GM18519 (cell line): ENCODE measurements around the gene CHMP2B.

Experiments used
- ATAC-seq: cut with Tn5 transposase; IDR thresholded peaks from one replicate; pipeline ENCODE4 v1.9.1; 2021; ENCODE audit warnings: mild to moderate bottlenecking, moderate library complexity; ENCODE audit not compliant: unreplicated experiment, low FRiP score

The CHMP2B gene, protein sequence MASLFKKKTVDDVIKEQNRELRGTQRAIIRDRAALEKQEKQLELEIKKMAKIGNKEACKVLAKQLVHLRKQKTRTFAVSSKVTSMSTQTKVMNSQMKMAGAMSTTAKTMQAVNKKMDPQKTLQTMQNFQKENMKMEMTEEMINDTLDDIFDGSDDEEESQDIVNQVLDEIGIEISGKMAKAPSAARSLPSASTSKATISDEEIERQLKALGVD

DNA sequence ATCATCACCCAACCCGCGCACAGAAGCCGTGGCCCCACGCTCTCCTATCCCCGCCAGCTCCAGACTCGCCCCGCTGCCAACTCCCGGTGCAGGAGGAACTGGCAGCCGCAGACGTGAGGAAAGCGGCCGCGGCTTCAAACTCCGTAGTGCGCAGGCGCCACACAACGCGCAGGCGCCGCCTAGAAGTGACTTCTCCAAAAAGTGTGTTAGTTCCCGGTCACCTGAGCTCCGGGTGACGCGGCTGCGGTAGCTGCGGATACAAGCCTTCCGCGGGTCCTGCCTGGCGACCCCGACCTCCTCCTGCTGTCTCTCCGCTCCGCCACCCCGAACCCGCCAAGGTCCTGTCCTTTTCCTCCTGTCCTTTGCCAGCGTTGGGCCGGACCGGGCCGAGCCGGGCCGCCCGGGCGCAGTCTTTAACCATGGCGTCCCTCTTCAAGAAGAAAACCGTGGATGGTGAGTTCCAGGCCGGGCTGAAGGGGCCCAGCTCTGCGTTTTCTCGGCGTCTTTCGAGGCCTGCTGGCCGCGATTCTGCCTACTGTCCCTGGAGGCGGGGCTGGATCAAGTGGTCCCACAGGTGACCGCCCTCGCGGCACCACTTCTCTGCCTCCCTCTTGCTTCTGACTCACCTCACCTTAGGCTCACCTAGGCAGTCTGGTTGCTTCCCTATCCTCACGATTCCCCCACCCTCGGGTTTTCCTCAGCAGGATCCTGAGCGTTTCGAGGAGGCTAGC is at the start of gene CHMP2B:
Gene CHMP2B (plus strand): TSS at position 206 of the 731 bp plus-strand sequence. CDS start 214 bp downstream, at position 420.
- peak; percentile 97 for ATAC-seq

DNA sequence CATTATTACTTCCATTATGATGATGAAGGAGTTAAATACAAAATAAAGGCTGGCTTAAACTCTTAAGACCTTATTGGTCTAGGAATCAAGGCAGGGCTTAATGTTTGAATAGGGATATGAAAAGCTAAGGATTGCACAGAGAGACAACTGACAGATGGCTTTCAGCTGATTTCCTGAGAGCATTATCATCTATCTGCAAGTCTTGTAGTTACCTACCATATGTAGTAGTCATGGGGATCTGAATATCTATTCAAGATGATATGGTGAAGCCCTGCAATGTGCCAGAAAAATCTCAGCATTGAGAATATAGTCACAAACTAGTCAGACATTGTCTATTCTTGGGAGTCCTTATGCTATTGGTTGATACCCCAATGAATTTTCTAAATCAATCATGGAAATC is 47.5 kb upstream of the CHMP2B start:
- ATAC-seq, result no peak

DNA sequence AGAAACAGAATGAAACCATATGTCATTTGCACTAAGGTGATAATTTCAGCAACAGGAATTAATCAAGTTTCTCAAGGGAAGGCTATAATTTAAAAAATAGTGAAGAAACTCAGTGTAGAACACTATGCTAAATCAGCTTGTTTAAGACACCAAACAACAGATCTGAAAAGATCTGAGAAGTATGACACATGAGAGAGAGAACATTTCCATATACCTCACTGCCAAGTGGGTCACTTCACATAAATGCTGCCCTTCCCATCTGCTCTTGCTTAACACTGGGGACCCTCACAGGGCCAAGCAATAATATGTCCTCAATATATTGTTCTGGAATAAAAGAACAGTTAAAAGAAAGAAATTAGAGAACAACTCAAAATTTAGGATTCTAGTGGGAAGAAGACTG is 45.6 kb upstream of the CHMP2B start:
- no peak for ATAC-seq

DNA sequence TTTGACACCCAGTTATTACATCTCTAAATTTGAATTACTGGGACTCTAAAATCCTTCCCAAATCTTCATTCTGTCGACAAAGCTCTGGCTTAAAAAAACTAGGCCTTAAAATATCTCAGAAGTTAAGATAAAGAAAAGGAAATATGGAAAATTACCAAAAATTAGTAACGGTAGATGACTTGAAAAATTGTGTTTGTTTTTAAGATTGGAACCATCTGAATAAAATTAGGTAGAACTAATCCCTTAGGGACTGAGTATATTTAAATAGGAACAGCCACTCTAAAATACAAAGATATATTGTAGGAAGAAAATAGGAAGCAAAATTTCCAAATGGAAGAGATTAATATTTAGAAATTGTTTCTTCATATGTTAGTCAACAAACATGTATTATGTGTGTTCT is 45.1 kb upstream of the CHMP2B start:
- ATAC-seq, result no peak

DNA sequence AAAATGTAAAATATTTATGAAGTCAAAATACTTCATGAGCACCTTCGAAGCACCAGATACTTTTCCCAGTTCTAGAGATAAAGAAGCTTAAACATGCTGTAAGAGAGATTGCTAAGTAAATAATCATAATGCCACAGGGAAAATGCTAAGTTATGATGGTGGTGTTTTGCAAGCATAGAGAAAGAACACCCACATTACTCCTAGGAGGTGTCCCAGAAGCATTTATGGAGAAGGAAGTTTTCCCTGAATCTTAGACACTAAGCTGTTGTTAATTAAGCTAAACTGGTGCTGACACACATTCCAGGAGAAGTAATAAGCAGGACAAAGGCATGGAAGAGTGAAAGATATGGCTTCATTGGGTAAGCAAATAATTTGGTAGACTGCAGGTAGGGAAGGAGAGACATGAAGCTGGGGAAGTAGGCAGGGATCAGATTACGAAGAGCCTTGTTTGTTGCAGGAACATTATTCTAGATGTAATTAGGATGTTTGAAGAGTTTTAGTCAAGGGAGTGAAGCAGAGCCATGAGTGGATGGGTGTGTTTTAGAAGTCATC is 40.4 kb upstream of the CHMP2B start:
- ATAC-seq, result no peak

DNA sequence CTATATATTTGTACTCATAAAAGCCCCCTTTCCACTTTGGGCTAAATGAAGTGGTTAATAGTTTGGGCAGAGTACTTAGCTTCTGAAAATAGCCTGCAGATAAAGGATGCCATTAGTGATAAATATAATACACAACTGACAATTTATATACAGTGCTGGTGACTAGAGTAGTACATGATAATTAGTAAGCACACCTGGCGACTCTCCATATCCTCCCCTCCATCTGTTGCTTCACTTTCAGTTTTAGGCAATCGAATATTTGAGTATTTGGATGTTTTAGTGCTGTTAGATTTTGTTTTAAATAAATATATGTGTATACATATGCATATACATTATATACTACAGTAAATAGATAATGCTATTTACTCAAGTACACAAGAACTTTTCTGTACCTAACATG is 35.9 kb upstream of the CHMP2B start:
- no peak for ATAC-seq

DNA sequence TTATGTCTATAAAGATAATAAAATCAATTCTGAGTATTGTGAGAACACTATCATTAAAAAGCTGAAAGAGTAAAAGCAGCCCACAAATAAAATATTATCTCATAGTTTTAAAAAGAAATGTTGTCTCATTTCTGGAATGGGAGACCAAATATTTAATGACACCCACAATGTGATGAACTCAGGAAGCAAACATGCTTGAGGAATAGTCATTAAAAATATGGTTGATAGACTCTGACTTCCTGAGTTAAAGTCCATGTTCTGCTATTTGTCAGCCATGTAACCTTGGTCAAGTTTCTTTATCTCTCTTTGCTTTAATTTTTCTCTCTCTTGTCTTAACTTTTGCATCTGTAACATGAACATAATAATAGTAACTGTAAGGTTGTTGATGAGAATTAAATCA is 35.5 kb upstream of the CHMP2B start:
- ATAC-seq, result no peak

DNA sequence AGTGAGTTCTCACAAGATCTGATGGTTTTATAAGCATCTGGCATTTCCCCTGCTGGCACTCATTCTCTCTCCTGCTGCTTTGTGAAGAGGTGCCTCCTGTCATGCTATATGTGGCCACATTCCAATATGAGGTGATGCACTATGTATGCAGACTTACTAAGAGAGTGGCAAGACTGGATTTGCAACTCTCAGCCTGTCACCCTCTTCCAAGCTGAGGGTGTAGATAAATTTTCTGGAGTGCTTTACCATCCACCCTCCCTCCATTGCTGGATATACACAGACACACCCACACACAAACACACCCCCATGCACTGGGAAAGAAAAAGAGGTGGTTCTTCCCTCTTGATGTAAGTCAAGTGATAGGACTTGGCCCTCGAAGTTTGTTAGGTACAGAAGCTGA is 30.2 kb upstream of the CHMP2B start:
- no peak for ATAC-seq

DNA sequence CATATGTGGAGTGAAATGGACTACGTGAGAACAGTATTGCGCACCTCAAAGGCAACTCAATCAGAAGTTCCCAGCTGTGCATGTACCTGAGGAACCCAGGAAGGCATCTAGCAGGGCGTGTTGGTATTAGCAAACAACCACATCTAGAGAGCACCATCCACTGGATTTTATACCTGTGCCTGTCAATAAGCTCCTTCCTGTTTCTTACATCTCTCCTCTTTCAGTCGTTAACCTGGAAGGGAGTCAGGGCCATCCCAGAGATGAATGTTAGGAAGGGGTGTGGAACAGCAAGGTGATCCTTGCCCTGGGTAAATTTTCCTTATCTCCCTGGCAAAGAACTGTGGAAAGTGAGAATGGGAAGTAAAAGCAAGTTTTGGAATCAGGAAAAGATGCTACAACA is 29.6 kb upstream of the CHMP2B start:
- no peak for ATAC-seq

DNA sequence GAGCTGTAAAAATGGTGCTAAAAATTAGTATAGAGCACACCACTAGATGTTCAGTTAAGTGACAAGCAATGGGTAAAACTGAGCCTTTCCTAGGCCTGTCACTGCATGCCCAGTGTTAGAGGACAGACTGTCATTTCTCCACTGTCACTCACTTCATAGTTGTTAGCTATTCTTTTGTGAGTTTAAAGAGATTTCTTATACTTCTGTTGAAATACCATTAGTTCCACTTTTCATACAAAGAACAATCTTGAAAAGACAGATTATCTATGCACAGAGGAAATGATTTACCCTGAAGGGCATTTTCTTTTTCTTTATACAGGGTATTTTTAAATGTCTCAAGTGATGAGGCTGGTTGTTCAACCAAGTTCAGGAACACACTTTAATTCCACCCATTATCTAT is 28.3 kb upstream of the CHMP2B start:
- no peak for ATAC-seq

DNA sequence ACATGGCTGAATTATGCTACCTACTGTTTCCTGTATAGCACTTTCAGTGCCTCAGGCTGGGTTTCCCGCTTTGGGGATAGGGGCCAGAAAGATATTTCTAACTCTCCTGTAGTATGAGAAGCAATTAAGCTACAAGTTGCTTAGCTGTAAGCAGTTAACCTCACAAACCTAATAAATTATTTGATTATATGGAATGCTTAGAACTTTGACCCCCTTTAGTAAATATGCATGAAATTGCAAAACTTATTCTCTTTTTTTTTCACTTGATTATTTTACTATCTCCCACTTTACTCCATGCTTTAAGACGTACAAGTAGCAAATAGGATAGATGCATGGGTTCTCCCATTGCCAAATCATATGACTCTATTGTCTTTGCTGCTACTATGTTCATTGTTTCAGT is 27.5 kb upstream of the CHMP2B start:
- ATAC-seq, result no peak

DNA sequence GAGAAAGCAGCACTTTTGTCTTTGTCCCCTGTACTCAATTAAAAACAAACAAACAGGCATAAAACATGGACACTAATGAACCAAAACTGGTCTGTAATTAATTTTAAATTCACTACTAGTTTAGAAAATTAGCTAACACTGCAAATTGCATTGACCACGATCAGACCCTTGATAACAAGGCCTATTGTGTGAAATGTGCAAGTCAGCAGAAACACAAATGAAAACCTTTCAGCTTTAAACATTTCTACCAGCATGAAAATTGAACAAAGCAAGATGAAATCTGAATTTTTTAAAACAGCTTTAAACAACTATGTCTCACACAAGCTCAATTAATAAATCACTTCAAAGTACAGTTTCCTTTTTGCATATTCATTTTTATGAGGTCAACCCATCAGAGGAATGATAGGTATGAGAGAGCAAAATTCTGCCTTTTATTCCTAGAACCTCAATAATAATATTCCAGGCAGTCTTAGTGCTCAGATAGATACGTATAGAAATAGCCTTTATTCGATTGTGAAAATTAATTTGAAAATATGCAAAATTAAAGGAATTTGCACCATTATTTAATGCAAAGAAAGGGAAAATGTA is 27.0 kb upstream of the CHMP2B start:
- no peak for ATAC-seq

DNA sequence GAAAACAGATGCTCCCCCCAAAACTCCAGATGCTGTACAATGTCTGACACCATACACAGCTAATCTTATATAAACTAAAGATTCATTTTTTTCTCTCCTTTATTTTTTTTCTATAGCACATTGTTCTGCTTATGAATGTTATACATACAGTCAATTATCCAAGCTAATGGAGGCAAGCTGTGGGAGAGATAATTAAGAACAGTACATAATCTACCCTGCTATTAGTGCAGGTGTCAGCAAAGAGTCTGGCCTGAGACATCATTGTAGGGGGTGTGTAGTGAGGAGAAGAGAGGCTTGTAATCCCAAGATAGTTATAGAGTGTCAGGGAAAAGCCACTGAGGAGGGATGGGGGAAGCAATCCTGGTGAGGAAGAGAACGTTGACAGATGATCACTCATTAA is 25.4 kb upstream of the CHMP2B start:
- no peak for ATAC-seq

DNA sequence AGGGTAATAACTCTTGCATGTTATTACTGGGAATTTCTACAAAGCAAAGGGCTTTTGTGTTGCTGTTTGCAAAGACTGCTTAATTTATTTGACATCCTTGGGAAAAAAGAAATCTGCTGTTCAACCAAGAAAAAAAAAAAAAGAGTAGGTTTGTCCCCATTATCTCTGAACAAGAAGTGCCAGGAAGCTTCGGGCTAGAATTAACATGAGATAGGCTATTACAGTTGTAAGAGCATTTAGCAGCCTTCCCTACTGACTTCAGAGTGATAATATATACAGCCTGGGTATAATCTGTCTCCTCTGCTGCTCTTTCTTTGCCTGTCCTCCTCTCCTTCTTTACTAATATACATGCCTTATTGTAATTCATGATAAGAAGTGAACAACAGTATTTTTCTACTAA is 23.3 kb upstream of the CHMP2B start:
- no peak for ATAC-seq

DNA sequence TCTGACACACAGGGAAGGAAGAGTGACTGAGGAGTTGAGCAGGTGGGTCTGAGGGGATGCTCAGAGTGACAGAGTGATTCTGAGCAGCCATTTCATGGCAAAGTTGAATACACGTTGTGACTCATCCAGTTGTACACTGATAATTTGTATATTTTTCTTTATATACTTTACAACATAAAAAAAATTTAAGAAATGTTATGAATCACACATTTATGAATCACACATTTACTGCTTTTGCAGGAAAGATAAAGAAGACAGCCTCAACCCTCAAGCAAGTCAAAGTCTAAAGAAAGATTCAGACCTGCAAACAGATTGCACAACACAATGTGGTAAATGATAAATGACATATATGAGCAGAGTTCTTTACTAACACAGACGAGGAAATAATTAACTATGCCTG is 21.0 kb upstream of the CHMP2B start:
- no peak for ATAC-seq

DNA sequence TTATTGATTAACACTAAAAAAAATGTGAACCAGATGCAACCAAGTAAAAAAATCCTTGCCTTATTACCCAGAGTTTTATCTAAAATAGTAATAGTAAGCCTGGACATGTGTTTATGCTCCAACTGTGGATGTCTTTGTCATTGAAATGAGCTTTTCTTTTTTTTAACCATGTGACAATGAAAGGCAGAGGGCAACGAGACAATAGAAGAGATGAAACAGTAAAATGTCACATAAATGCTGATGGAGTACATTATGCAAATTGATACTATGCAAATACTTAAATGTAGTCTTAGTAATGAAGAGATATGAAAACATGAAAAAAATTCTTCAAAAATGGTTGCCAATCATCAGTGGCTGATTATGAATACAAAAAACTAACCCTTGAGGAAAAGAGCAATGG is 20.5 kb upstream of the CHMP2B start:
- no peak for ATAC-seq

DNA sequence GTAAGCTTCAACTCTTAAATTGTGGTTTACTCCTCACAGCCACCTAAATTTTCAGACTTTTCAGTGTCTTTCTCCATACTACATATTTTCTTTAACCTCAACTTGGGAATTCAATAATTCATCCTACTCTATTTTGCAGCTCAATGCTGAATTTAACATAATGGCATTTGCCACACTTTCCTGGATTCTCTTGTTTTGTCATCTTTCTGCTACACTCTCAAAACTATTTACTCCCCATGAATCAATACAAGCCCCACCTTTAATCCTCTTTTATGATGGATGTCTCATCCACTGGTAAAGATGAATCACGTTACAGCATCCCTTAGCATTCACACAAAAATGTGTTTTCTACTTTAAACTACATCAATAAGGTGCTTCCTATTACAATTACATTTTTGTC is 19.6 kb upstream of the CHMP2B start:
- no peak for ATAC-seq

DNA sequence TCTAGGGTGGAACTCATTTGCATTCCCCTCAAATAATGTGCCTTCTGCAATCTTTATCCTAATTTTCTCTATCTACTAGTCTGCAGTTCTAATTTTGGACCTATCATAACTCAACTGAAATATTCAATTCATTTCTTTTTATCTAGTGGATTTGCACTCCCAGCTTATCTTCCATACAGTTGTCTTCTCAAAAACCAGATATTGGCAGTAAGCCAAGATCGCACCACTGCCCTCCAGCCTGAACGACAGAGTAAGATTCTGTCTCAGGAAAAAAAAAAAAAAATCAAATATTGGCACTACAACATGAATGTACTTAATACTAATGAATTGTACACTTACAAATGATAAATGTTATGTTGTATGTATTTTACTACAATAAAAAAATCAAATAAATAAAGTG is 18.0 kb upstream of the CHMP2B start:
- no peak for ATAC-seq

DNA sequence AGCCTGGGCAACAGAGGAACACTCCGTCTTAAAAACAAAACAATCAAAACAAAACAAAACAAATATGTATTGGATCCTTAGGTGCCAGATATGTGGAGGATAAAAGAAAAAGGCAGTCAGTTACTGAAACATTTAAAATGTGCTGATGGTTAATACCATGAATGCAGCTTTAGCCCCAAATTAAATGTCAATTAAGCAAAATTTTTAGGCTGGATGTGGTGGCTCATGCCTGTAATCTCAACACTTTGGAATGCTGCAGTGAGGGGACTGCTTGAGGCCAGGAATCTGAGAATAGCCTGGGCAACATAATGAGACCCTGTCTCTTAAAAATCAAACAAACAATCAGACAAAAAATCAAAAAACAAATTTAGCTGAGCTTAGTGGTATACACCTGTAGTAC is 8.5 kb upstream of the CHMP2B start:
- no peak for ATAC-seq

DNA sequence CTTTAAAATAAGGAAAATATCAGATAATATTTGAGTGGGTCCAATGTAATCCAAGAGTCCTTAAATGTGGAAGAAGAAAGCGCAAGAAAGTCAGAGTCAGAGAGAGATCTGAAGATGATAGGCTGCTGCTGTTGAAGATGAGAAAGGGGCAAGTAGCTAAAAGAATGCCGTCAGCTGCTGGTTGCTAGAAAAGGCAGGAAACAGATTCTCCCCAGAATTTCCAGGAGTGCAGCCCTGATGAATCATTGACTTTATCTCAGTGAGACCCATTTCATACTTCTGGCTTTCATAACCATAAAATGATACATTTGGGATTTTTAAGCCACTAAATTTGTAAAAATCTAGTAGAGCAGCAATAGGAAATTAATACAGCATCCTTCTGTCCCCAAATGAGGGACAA is 7.5 kb upstream of the CHMP2B start:
- ATAC-seq, result no peak

DNA sequence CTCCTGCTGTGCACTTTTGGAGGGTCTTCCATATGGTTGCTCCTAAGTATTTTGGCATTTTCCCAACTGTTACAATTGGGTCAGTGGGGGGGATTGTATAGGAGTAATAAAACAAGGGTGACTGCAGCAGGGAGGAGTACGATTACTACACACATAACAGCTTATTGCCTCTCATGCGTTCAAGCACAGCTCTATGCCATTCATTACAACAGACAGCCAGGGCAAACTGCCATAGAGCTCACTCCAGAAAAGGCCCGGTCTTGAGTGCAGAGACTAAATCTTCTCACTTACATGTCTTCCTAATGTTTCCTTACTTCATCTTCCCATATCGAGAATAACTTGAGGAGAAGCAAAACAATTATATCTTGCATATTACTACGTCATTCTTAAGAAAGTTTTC is 1.4 kb upstream of the CHMP2B start:
- ATAC-seq, result no peak

DNA sequence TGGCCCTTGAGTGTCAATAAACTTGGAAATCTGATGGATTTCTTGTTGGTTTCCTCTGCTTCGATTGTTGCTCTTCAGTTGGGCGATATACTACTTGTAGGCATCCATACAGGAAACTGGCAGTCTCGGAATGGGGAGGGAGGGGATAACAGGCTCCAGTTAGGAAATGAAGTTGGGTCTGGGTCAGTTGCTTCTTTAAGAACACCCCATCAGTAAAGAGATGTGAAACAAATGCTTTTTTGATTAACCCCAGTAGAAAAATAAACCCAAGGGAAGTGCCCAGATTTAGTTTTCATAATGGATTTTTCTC is 681 bp downstream of the CHMP2B start:
- no peak for ATAC-seq
